ENCODE measurements around the gene MEOX2. TPM values are rescaled to one million over a fixed set of nuclear protein-coding genes. Genes with fewer than 3 reads are reported as not detected.

The MEOX2 gene
- polyA plus RNA-seq, 2 of the 4 experiments (the other 2 are of a cell fraction): not detected

- no peak for DNase-seq (ENCODE audit: low read depth in 1 of 2, low spot score in 1 of 2)
- WGBS (ENCODE audit: missing lambda C conversion rate): 0% methylated on average over 1 of the region's 1 CpG
- POLR2A ChIA-PET: no interaction called here
- no peak for FAIRE-seq
- no peak for ATAC-seq
- H3K27ac ChIP-seq: no peak overlapping the region
- no peak overlapping the region for H3K4me2 ChIP-seq
- H3K4me1 ChIP-seq: no peaks in the 10 kb centered on the region
- no peak overlapping the region for H3K4me3 ChIP-seq
- CTCF ChIA-PET: no interaction called here
- H3K9me3 ChIP-seq: no peaks in the 10 kb centered on the region
- TF ChIP-seq ZSCAN20 (CRISPR knock-in tag; IDR thresholded peaks at IDR 0.05) (no peak), FOSB (CRISPR knock-in tag; IDR thresholded peaks at IDR 0.05) (no peak), HOXA7 (CRISPR knock-in tag; IDR thresholded peaks at IDR 0.05) (no peak), CBX2 (IDR thresholded peaks at IDR 0.05; ENCODE audit: borderline replicate concordance, low read depth) (no peak), ESRRA (IDR thresholded peaks at IDR 0.05; ENCODE audit: borderline replicate concordance, low read length) (no peak), HEYL (CRISPR knock-in tag; IDR thresholded peaks at IDR 0.05) (no peak), PHF8 (IDR thresholded peaks at IDR 0.05; ENCODE audit: borderline replicate concordance, low read depth) (no peak), ATOH8 (CRISPR knock-in tag; IDR thresholded peaks at IDR 0.05; ENCODE audit: low read depth) (no peak), ZNF302 (CRISPR knock-in tag; IDR thresholded peaks at IDR 0.05) (no peak), NFE2L2 (conservative IDR thresholded peaks at IDR 0.05; ENCODE audit: low read length) (no peak), TP53 (CRISPR knock-in tag; IDR thresholded peaks at IDR 0.05) (no peak), ZFP36 (IDR thresholded peaks at IDR 0.05; ENCODE audit: borderline replicate concordance, partially characterized antibody) (no peak), RNF2 (IDR thresholded peaks at IDR 0.05; ENCODE audit: borderline replicate concordance, low read depth) (no peak), EHF (CRISPR knock-in tag; IDR thresholded peaks at IDR 0.05) (no peak), TFCP2L1 (CRISPR knock-in tag; IDR thresholded peaks at IDR 0.05) (no peak), CHD4 (IDR thresholded peaks at IDR 0.05; ENCODE audit: borderline replicate concordance) (no peak), ZC3H11A (IDR thresholded peaks at IDR 0.05) (no peak), POLR2A (IDR thresholded peaks at IDR 0.05; ENCODE audit: low read length) (no peak)
- TF ChIP-seq, protein P1, sequence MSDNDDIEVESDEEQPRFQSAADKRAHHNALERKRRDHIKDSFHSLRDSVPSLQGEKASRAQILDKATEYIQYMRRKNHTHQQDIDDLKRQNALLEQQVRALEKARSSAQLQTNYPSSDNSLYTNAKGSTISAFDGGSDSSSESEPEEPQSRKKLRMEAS (IDR thresholded peaks at IDR 0.05): no peak
Measured at GRCh38 chr7:15628876-15629275, 57.6 kb downstream of the MEOX2 start.

GRCh38 chr7:15626041-15626440, 60.4 kb downstream of the MEOX2 start:
- no peak overlapping the region for H3K4me2 ChIP-seq
- ATAC-seq (no peak), FAIRE-seq (no peak), DNase-seq (ENCODE audit: low read depth in 1 of 2, low spot score in 1 of 2) (no peak)
- ChIA-PET POLR2A (no interaction called here), CTCF (no interaction called here)
- no peaks in the 10 kb centered on the region for H3K4me1 ChIP-seq
- no peaks in the 10 kb centered on the region for H3K9me3 ChIP-seq
- TF ChIP-seq FOXS1 (CRISPR knock-in tag; IDR thresholded peaks at IDR 0.05) (no peak), ESRRA (IDR thresholded peaks at IDR 0.05; ENCODE audit: borderline replicate concordance, low read length) (no peak), EHF (CRISPR knock-in tag; IDR thresholded peaks at IDR 0.05) (no peak), NFE2L2 (conservative IDR thresholded peaks at IDR 0.05; ENCODE audit: low read length) (no peak), BHLHE40 (IDR thresholded peaks at IDR 0.05; ENCODE audit: low read depth, low read length) (no peak), CHD2 (IDR thresholded peaks at IDR 0.05; ENCODE audit: low read length, partially characterized antibody) (no peak), POLR2A (IDR thresholded peaks at IDR 0.05; ENCODE audit: low read length) (no peak)
- no peak overlapping the region for H3K27ac ChIP-seq
- WGBS (ENCODE audit: missing lambda C conversion rate): 15% methylated on average over 1 of the region's 1 CpG
- no peak overlapping the region for H3K4me3 ChIP-seq

- FAIRE-seq (no peak), ATAC-seq (peak in 1 of 2 experiments; percentile 51; a peak in 4 of 6 replicates), DNase-seq (ENCODE audit: low read depth in 1 of 2, low spot score in 1 of 2) (peak in 1 of 2 experiments; percentile 32)
- Histone ChIP-seq H3K9me3 (no peaks in the 10 kb centered on the region), H3K4me2 (no peak overlapping the region), H3K4me3 (no peak overlapping the region), H3K4me1 (no peaks in the 10 kb centered on the region), H3K27ac (no peak overlapping the region)
- 0% methylated on average over 1 of the region's 1 CpG for WGBS (ENCODE audit: missing lambda C conversion rate)
- CTCF ChIA-PET: no interaction called here
- no peak for TF ChIP-seq BHLHE40 (IDR thresholded peaks at IDR 0.05; ENCODE audit: low read depth, low read length)
- TF ChIP-seq, protein P1 (IDR thresholded peaks at IDR 0.05): no peak
- POLR2A ChIA-PET: no interaction called here
Measured at GRCh38 chr7:15625466-15625865, 61.0 kb downstream of the MEOX2 start.

Measured in A549 (cell line).